NCI-H2196 treated with DMSO at 0.1 percent for 48 hours (cell line): ENCODE data around the gene STPG1.
A peak's percentile ranks its signal among the peaks of the same experiment; 100 is the strongest.

Experiments used
- DNase-seq: peaks from one replicate; lab custom pipeline; 2025; ENCODE audit not compliant: unreplicated experiment; lab: John Stamatoyannopoulos, UW

The STPG1 gene

GRCh38 chr1:24426744-24427544 lies 13.4 kb upstream of the STPG1 start:
- no peak for DNase-seq

GRCh38 chr1:24425922-24426321 lies 12.3 kb upstream of the STPG1 start:
- DNase-seq: no peak

GRCh38 chr1:24425441-24425840 lies 11.9 kb upstream of the STPG1 start:
- no peak for DNase-seq

- DNase-seq: no peak
These were observed 11.4 kb upstream of the STPG1 start for GRCh38 chr1:24424990-24425389.

GRCh38 chr1:24424207-24424606 lies 10.6 kb upstream of the STPG1 start:
- DNase-seq: no peak

- DNase-seq: no peak
These were observed 7.9 kb upstream of the STPG1 start for GRCh38 chr1:24421502-24421901.

- no peak for DNase-seq
These were observed 7.0 kb upstream of the STPG1 start for GRCh38 chr1:24420547-24420946.

GRCh38 chr1:24418898-24419628 lies 5.5 kb upstream of the STPG1 start:
- DNase-seq: peak; percentile 68

GRCh38 chr1:24417681-24418080 lies 4.1 kb upstream of the STPG1 start:
- DNase-seq: no peak

GRCh38 chr1:24416666-24417391 lies 3.2 kb upstream of the STPG1 start:
- no peak for DNase-seq

GRCh38 chr1:24415910-24416665 lies 2.5 kb upstream of the STPG1 start:
- no peak for DNase-seq

GRCh38 chr1:24415334-24415909 lies 1.8 kb upstream of the STPG1 start, which contains the start of gene NIPAL3:
Gene NIPAL3 (plus strand): TSS chr1:24415802. CDS start chr1:24419548, 3,746 bp downstream.
- peak; percentile 98 for DNase-seq

GRCh38 chr1:24414775-24415333 lies 1.3 kb upstream of the STPG1 start:
- DNase-seq: no peak

GRCh38 chr1:24412408-24412807 lies 1.2 kb downstream of the STPG1 start:
- DNase-seq: no peak

- no peak for DNase-seq
These were observed 1.6 kb downstream of the STPG1 start for GRCh38 chr1:24411963-24412362.

- DNase-seq: no peak
These were observed 2.8 kb downstream of the STPG1 start for GRCh38 chr1:24410750-24411149.

GRCh38 chr1:24409535-24409934 lies 4.0 kb downstream of the STPG1 start:
- no peak for DNase-seq

GRCh38 chr1:24406788-24407187 lies 6.8 kb downstream of the STPG1 start:
- DNase-seq: no peak

GRCh38 chr1:24403806-24404205 lies 9.8 kb downstream of the STPG1 start:
- DNase-seq: no peak

- no peak for DNase-seq
These were observed 13.5 kb downstream of the STPG1 start for GRCh38 chr1:24400065-24400464.
